ENCODE data around the gene AGBL4. TPM values are rescaled to one million over a fixed set of nuclear protein-coding genes. Genes with fewer than 3 reads are reported as not detected.

Gene AGBL4
- total RNA-seq, 1 experiment from 2014 or later = not detected

- no peak overlapping the region for H3K9ac ChIP-seq (ENCODE audit: low read length)
- peaks cover 55% of the 10 kb centered on the region for H3K27me3 ChIP-seq (ENCODE audit: insufficient read depth, low read length)
- H3K4me1 ChIP-seq (ENCODE audit: control insufficient read depth in 1 of 2, insufficient read depth in 2 of 2, low read length in 2 of 2) = no peaks in the 10 kb centered on the region
- H3K27ac ChIP-seq (ENCODE audit: low read depth, low read length) = no peak overlapping the region
- BruUV-seq (replicated peaks) = no TSS peak
- no peak overlapping the region for H3K4me2 ChIP-seq (ENCODE audit: low read length)
- no peaks in the 10 kb centered on the region for H3K9me2 ChIP-seq (ENCODE audit: insufficient read depth)
- H2AFZ ChIP-seq (ENCODE audit: low read depth, low read length, poor library complexity, severe bottlenecking) = no peak overlapping the region
- ChIA-PET RAD21 (ENCODE audit: low non-redundant PET in 1 of 2, low total read pairs in 2 of 2, uncharacterized antibody in 2 of 2, unreplicated experiment in 2 of 2) (no interaction called here), CTCF (no interaction called here), POLR2A (no interaction called here)
- H3K79me2 ChIP-seq (ENCODE audit: insufficient read depth, low read length) = no peaks in the 10 kb centered on the region
- H4K20me1 ChIP-seq (ENCODE audit: insufficient read depth) = no peaks in the 10 kb centered on the region
- DNase-seq (ENCODE audit: low read depth, low spot score) (no peak), ATAC-seq (no peak)
- no peak for TF ChIP-seq SIN3A (IDR thresholded peaks at IDR 0.05; ENCODE audit: low read depth)
- no peak for TF ChIP-seq ELF1 (IDR thresholded peaks at IDR 0.05; ENCODE audit: borderline replicate concordance, low read depth)
- no peak for TF ChIP-seq ZNF274 (IDR thresholded peaks at IDR 0.05; ENCODE audit: low read depth, low read length)
- TF ChIP-seq, protein P1, sequence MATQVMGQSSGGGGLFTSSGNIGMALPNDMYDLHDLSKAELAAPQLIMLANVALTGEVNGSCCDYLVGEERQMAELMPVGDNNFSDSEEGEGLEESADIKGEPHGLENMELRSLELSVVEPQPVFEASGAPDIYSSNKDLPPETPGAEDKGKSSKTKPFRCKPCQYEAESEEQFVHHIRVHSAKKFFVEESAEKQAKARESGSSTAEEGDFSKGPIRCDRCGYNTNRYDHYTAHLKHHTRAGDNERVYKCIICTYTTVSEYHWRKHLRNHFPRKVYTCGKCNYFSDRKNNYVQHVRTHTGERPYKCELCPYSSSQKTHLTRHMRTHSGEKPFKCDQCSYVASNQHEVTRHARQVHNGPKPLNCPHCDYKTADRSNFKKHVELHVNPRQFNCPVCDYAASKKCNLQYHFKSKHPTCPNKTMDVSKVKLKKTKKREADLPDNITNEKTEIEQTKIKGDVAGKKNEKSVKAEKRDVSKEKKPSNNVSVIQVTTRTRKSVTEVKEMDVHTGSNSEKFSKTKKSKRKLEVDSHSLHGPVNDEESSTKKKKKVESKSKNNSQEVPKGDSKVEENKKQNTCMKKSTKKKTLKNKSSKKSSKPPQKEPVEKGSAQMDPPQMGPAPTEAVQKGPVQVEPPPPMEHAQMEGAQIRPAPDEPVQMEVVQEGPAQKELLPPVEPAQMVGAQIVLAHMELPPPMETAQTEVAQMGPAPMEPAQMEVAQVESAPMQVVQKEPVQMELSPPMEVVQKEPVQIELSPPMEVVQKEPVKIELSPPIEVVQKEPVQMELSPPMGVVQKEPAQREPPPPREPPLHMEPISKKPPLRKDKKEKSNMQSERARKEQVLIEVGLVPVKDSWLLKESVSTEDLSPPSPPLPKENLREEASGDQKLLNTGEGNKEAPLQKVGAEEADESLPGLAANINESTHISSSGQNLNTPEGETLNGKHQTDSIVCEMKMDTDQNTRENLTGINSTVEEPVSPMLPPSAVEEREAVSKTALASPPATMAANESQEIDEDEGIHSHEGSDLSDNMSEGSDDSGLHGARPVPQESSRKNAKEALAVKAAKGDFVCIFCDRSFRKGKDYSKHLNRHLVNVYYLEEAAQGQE (IDR thresholded peaks at IDR 0.05; ENCODE audit: low read depth) = no peak
- TF ChIP-seq CTCF (IDR thresholded peaks at IDR 0.05 in 2 of 3, conservative IDR thresholded peaks at IDR 0.05 in 1 of 3; ENCODE audit: borderline replicate concordance in 1 of 3, insufficient read depth in 1 of 3, low read depth in 2 of 3, low read length in 2 of 3) = no peak
- TF ChIP-seq ATF3 (IDR thresholded peaks at IDR 0.05) = no peak
- TF ChIP-seq POLR2AphosphoS5 (IDR thresholded peaks at IDR 0.05; ENCODE audit: low read depth, low read length) = no peak
- no peak for TF ChIP-seq EZH2 (IDR thresholded peaks at IDR 0.05)
- no peak for TF ChIP-seq CBX3 (IDR thresholded peaks at IDR 0.05; ENCODE audit: low read depth)
- TF ChIP-seq JUND (IDR thresholded peaks at IDR 0.05) = no peak
- no peak for TF ChIP-seq SRF (IDR thresholded peaks at IDR 0.05; ENCODE audit: low read depth)
- TF ChIP-seq RAD21 (IDR thresholded peaks at IDR 0.05; ENCODE audit: low read depth) = no peak
- no peak for TF ChIP-seq POLR2A (IDR thresholded peaks at IDR 0.05; ENCODE audit: borderline replicate concordance, extremely low read depth, insufficient read depth, insufficient read length)
- H3K4me3 ChIP-seq (replicated peaks in 1 of 2; ENCODE audit: low read depth in 1 of 2, low read length in 2 of 2) = no peak overlapping the region
- H3K36me3 ChIP-seq (ENCODE audit: control insufficient read depth in 1 of 2, insufficient read depth in 2 of 2, low read length in 2 of 2) = no peaks in the 10 kb centered on the region
- intact Hi-C loops (cut with micrococcal nuclease) = no loop called here
- no peaks in the 10 kb centered on the region for H3K9me3 ChIP-seq (ENCODE audit: control insufficient read depth in 1 of 2, insufficient read depth in 1 of 2, low read depth in 1 of 2, low read length in 2 of 2)
Observed at GRCh38 chr1:48556186-48556850, 1467.4 kb downstream of the AGBL4 start.

Data from HCT116 (cell line).